Spleen (tissue), 11 donors: ENCODE results near the gene TMEM132C. TPM values are rescaled to one million over a fixed set of nuclear protein-coding genes. Genes with fewer than 3 reads are reported as not detected.

Experiments
- DNase-seq: peaks from one replicate; pipeline ENCODE4 v3.0.0-alpha.2; 2020
- H3K27ac ChIP-seq, 8 donors: fragments of 200-600 bp; sonication (generic) in 7 of 8; 1 replicate in 4 of 8; 2 replicates in 4 of 8; pipeline versions ENCODE4 v1.5.0 to v1.8.0; 2016 to 2021; ENCODE audit warnings: inconsistent platforms in 4 of 8, mild to moderate bottlenecking in 4 of 8, moderate library complexity in 1 of 8
- H3K27me3 ChIP-seq, 7 donors: fragments of 200-600 bp; sonication (generic) in 6 of 7; replicated peaks in 1 of 7; 1 replicate in 4 of 7; 2 replicates in 3 of 7; pipeline versions ENCODE4 v1.5.0 to v1.8.0; 2016 to 2021; ENCODE audit warnings: inconsistent platforms in 3 of 7, mild to moderate bottlenecking in 1 of 7
- H3K36me3 ChIP-seq, 6 donors: fragments of 200-600 bp; sonication (generic) in 5 of 6; 1 replicate in 4 of 6; 2 replicates in 2 of 6; pipeline versions ENCODE4 v1.5.0 to v1.8.0; 2016 to 2021; ENCODE audit warnings: inconsistent platforms in 2 of 6
- H3K4me1 ChIP-seq, 6 donors: fragments of 200-600 bp; sonication (generic) in 5 of 6; 1 replicate in 3 of 6; 2 replicates in 3 of 6; pipeline versions ENCODE4 v1.5.0 to v1.8.0; 2016 to 2021; ENCODE audit warnings: inconsistent platforms in 3 of 6
- H3K4me3 ChIP-seq, 8 donors: fragments of 200-600 bp; sonication (generic) in 7 of 8; 1 replicate in 4 of 8; 2 replicates in 4 of 8; pipeline versions ENCODE4 v1.5.0 to v1.8.0; 2016 to 2021; ENCODE audit warnings: inconsistent platforms in 4 of 8, mild to moderate bottlenecking in 4 of 8, moderate library complexity in 2 of 8
- H3K9me3 ChIP-seq, 8 donors: fragments of 200-600 bp; sonication (generic) in 7 of 8; 1 replicate in 4 of 8; 2 replicates in 4 of 8; pipeline versions ENCODE4 v1.5.0 to v1.8.0; 2016 to 2021; ENCODE audit warnings: inconsistent platforms in 4 of 8
- POLR2A ChIP-seq, 3 donors: fragments of 450-650 bp; IDR thresholded peaks; one replicate each; pipeline ENCODE4 v1.5.1; 2017; ENCODE audit warnings: antibody characterized with exemption in 3 of 3, mild to moderate bottlenecking in 1 of 3
- POLR2AphosphoS5 ChIP-seq, 3 donors: sonication (generic); formaldehyde crosslinking; IDR thresholded peaks; one replicate each; pipeline ENCODE4 v1.5.1; 2017; ENCODE audit warnings: antibody characterized with exemption in 3 of 3
- WGBS, 5 donors: extraction: QIAGEN DNeasy Blood & Tissue Kit in 3 of 5; methylation state at CpG; one replicate each; pipeline versions ENCODE4 v1.1.5 to v1.1.7; 2013 to 2018; 5-methylcytosine and 5-hydroxymethylcytosine counted together
- intact Hi-C: fragments of 100-400 bp; cut with DNase I; formaldehyde crosslinking; loops from one replicate; pipeline ENCODE4 v1.15.0; 2023; ENCODE audit warnings: low total_unique reads
- microRNA-seq, 3 donors: library from miRNA; unstranded; fragments of <30 nt; microRNA quantifications; one replicate each; pipeline versions ENCODE4 to v1.1.0, GENCODE V29; 2019 to 2020
- polyA plus RNA-seq, 3 donors: library from polyadenylated mRNA; stranded (reverse); fragments of 200-250 nt; gene quantifications; one replicate each; pipeline ENCODE4 v1.2.1, GENCODE V29; 2013
- small RNA-seq, 4 donors: library from RNA; depleted of rRNA; stranded (forward); fragments of <200 nt; gene quantifications; one replicate each; pipeline ENCODE3, GENCODE V24; 2016
- total RNA-seq, 7 donors: library from RNA; depleted of rRNA in 3 of 7; stranded (reverse); fragments of >200 nt in 3 of 7; fragmentation: NEBNext Ultra II Directional in 4 of 7; extraction: Animal tissue kit (Norgen Biotek cat#: 25700) in 4 of 7; gene quantifications; one replicate each; pipeline versions ENCODE4 v1.1.0 to v1.2.1, GENCODE V29; 2016 to 2021
- TF ChIP-seq, protein P1 (sequence below), 11 experiments: fragments of 200-600 bp in 7 of 11; fragments of 450-650 bp in 4 of 11; sonication (generic) in 4 of 11; IDR thresholded peaks in 8 of 11; conservative IDR thresholded peaks in 3 of 11; 1 replicate in 7 of 11; 2 replicates in 4 of 11; pipeline versions ENCODE4 v1.4.0 to v1.8.0; 2016 to 2021; ENCODE audit warnings: antibody characterized with exemption in 11 of 11, inconsistent platforms in 4 of 11, mild to moderate bottlenecking in 1 of 11
- donor health status: healthy with polysubstance abuse.
- donor health status: DM: no; HTN: no; CAD: no; lungs with moderate emphysema.
- donor health status: DM: no; HTN: no; CAD: no.
- donor health status: Bipolar disorder and iron deficiency.
- donor health status: healthy.
- donor health status: DM: no; HTN: no; CAD: no.
- donor health status: DM: yes; HTN: yes; CAD: no.

TMEM132C gene
- total and polyA plus RNA-seq, 10 donors = 0.08 to 0.83 (median 0.25) TPM; not detected in 4

DNA sequence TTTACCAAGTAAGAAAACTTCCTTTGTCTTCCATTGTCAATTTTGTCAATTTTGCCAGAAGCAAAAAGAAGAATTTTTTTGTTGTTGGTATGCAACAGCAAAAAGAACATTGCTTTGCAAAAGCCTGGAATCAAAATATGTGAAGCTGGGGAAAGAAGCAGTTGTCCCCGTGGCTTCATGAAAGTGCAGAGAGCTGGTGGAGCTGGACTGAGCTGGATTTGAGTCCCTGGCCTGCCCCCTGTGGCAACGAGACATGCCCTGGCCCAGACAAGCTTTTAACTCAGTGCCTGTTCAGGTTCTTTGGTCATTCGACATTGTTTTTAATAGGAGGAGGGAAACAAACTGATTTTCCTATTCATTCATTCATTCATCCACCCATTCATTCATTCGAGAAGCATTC lies 486.5 kb downstream of the TMEM132C start:
- Histone ChIP-seq H3K36me3 (no peaks in the 10 kb centered on the region), H3K9me3 (peaks cover 0 to 6% (median 0%) of the 10 kb centered on the region in 8 donors), H3K4me1 (no peaks in the 10 kb centered on the region), H3K27me3 (no peaks in the 10 kb centered on the region), H3K27ac (no peak overlapping the region), H3K4me3 (no peak overlapping the region)
- intact Hi-C loops = no loop called here
- 53 to 65% (median 61%) methylated on average over 4 of the region's 4 CpGs for WGBS, 5 donors
- DNase-seq = no peak
- TF ChIP-seq, protein P1, sequence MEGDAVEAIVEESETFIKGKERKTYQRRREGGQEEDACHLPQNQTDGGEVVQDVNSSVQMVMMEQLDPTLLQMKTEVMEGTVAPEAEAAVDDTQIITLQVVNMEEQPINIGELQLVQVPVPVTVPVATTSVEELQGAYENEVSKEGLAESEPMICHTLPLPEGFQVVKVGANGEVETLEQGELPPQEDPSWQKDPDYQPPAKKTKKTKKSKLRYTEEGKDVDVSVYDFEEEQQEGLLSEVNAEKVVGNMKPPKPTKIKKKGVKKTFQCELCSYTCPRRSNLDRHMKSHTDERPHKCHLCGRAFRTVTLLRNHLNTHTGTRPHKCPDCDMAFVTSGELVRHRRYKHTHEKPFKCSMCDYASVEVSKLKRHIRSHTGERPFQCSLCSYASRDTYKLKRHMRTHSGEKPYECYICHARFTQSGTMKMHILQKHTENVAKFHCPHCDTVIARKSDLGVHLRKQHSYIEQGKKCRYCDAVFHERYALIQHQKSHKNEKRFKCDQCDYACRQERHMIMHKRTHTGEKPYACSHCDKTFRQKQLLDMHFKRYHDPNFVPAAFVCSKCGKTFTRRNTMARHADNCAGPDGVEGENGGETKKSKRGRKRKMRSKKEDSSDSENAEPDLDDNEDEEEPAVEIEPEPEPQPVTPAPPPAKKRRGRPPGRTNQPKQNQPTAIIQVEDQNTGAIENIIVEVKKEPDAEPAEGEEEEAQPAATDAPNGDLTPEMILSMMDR (IDR thresholded peaks at IDR 0.05 in 8 of 11, conservative IDR thresholded peaks at IDR 0.05 in 3 of 11) = no peak
- TF ChIP-seq POLR2A (IDR thresholded peaks at IDR 0.05) = no peak
- no peak for TF ChIP-seq POLR2AphosphoS5 (IDR thresholded peaks at IDR 0.05)

DNA sequence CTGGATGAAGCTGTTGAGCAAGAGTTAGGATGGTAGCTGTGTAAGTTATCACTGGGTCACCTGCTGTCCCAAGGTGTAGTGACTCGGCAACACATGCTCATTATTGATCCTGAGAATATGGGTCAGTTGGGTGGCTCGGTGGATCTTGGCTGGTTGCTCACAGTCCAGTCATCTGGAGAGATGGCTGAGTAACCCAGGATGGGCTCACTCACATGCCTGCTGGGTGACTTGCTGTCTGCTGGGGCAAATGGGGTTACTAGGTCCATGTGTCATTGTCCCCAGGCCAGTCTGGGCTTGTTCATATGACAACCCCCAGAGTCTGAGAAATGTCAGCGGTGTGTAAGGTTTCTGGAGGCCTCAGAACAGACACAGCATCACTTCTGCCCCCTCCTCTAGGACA lies 487.3 kb downstream of the TMEM132C start:
- H3K36me3 ChIP-seq = no peaks in the 10 kb centered on the region
- 73 to 97% (median 84%) methylated on average over 2 to 3 of the region's 3 CpGs for WGBS, 5 donors
- TF ChIP-seq, protein P1 (IDR thresholded peaks at IDR 0.05 in 8 of 11, conservative IDR thresholded peaks at IDR 0.05 in 3 of 11) = no peak
- no peak for TF ChIP-seq POLR2AphosphoS5 (IDR thresholded peaks at IDR 0.05)
- no peak for TF ChIP-seq POLR2A (IDR thresholded peaks at IDR 0.05)
- no peak overlapping the region for H3K4me3 ChIP-seq
- no peaks in the 10 kb centered on the region for H3K27me3 ChIP-seq
- intact Hi-C loops = no loop called here
- no peak for DNase-seq
- H3K27ac ChIP-seq = no peak overlapping the region
- peaks cover 0 to 6% (median 0%) of the 10 kb centered on the region in 8 donors for H3K9me3 ChIP-seq
- H3K4me1 ChIP-seq = no peaks in the 10 kb centered on the region

DNA sequence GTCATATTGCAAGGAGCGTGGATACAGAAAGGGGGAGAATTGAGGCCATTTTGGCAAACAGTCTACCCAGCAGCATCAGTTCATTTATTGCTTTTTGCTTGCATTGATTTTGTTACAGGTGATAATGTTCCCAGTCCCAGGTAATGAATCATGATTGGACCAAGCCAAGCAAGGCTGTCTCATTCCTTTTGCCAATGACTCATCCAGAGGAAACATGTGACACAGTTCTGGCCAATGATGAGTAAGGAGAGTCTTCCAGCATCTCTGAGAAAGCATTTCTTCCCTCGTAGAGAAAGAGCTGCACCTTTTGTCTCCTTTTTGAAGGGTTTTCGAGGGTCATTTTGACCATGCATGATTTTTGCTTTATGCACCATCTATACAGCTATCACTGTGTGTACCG lies 488.6 kb downstream of the TMEM132C start:
- no peak overlapping the region for H3K4me3 ChIP-seq
- TF ChIP-seq, protein P1 (IDR thresholded peaks at IDR 0.05 in 8 of 11, conservative IDR thresholded peaks at IDR 0.05 in 3 of 11) = no peak
- TF ChIP-seq POLR2A (IDR thresholded peaks at IDR 0.05) (no peak), POLR2AphosphoS5 (IDR thresholded peaks at IDR 0.05) (no peak)
- no peaks in the 10 kb centered on the region for H3K4me1 ChIP-seq
- no peaks in the 10 kb centered on the region for H3K27me3 ChIP-seq
- WGBS, 5 donors = 77 to 88% (median 81%) methylated on average over 4 of the region's 4 CpGs
- DNase-seq = no peak
- no peak overlapping the region for H3K27ac ChIP-seq
- intact Hi-C loops = no loop called here
- H3K36me3 ChIP-seq = no peaks in the 10 kb centered on the region
- H3K9me3 ChIP-seq = peaks cover 0 to 6% (median 0%) of the 10 kb centered on the region in 8 donors

Small RNAs within 50 kb of the gene (microRNA-seq; reads per million reads assigned to microRNA genes)
- 0 reads per million in 3 donors for gene MIR3612
- 0 reads per million in 3 donors for gene MIR4419B

Small RNAs within 50 kb of the gene (small RNA-seq; reads per million reads assigned to genes)
- gene MIR3612 = 0 reads per million in 4 donors
- gene MIR4419B = 0 reads per million in 4 donors
